Parathyroid adenoma (tissue), 2 donors: Measurements from ENCODE around the gene GRIK4.

ENCODE experiments used
- H2AFZ ChIP-seq: fragments of 300-600 bp; sonication (generic); one replicate; pipeline ENCODE4 v1.7.0; 2017; ENCODE audit warnings: antibody characterized with exemption, mild to moderate bottlenecking
- H3K27ac ChIP-seq: fragments of 300-600 bp; sonication (generic); one replicate; pipeline ENCODE4 v1.7.0; 2017
- H3K27me3 ChIP-seq: fragments of 300-600 bp; sonication (generic); one replicate; pipeline ENCODE4 v1.7.0; 2017; ENCODE audit warnings: low read length; ENCODE audit not compliant: control insufficient read depth, insufficient read depth
- H3K36me3 ChIP-seq: fragments of 300-600 bp; sonication (generic); one replicate; pipeline ENCODE4 v1.7.0; 2017; ENCODE audit warnings: low read length; ENCODE audit not compliant: control insufficient read depth, insufficient read depth
- H3K4me1 ChIP-seq: fragments of 300-600 bp; sonication (generic); one replicate; pipeline ENCODE4 v1.7.0; 2017; ENCODE audit warnings: control low read depth
- H3K4me2 ChIP-seq: fragments of 300-600 bp; sonication (generic); one replicate; pipeline ENCODE4 v1.7.0; 2017; ENCODE audit warnings: low read length
- H3K4me3 ChIP-seq: fragments of 300-600 bp; sonication (generic); one replicate; pipeline ENCODE4 v1.7.0; 2017; ENCODE audit warnings: low read depth, low read length
- H3K79me2 ChIP-seq: fragments of 300-600 bp; sonication (generic); one replicate; pipeline ENCODE4 v1.7.0; 2017; ENCODE audit warnings: control low read depth
- H3K9ac ChIP-seq: fragments of 300-600 bp; sonication (generic); one replicate; pipeline ENCODE4 v1.7.0; 2017; ENCODE audit warnings: mild to moderate bottlenecking
- H3K9me3 ChIP-seq: fragments of 300-600 bp; sonication (generic); one replicate; pipeline ENCODE4 v1.7.0; 2017; ENCODE audit warnings: low read length; ENCODE audit not compliant: control insufficient read depth
- TF ChIP-seq, protein P1 (sequence below): fragments of 300-600 bp; sonication (generic); IDR thresholded peaks from one replicate; pipeline ENCODE4 v1.7.0; 2017; ENCODE audit warnings: antibody characterized with exemption, mild to moderate bottlenecking
- donor health status: primary hyperparathyroidism.

The GRIK4 gene

DNA sequence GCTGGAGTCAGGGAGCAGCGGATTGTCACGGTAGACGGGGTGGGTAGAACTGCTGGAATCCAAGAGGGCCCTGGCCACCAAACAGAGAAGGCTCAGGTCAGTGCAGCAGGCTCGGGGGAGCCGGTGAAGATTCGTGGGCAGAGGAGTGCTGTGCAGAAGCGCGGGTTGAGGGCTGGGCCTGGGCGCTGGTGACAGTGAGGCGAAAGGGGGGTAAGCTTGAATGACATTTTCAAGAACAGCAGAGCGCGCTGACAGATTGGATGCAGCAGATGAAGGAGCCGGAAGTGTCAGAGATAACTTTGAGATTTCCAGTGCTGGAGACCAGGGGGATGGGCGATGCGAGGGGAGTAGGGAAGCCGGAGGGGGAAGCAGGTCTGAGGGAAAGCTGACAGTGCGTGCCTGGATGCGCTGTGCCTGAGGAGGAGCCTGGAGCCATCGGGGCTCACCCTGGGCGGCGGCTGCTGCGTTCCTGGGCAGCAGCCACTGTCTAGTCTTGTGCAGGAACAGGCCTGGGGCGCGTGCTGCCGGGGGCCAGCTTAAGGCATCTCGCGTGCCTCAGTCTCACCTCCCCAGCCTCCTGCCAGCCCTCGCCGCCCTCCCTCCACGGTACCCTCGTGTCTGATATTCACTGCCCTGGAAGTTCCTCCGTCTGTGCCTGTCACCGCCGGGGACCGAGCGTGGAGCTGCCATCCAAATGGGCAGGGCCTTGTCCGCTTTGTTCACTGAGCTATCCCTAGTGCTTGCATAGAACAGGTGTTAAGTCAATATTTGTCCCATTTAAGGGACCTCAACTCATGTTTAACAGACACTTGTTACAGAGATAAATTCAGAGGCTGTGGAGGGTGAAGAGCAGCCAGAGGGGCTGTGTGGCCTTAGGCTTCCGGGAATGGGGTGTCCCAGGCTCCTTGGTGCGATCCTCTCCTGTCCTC is 5.2 kb downstream of the GRIK4 start:
- Histone ChIP-seq H3K27ac (no peak overlapping the region), H3K36me3 (no peaks in the 10 kb centered on the region), H3K9me3 (no peaks in the 10 kb centered on the region), H3K79me2 (no peaks in the 10 kb centered on the region), H3K9ac (no peak overlapping the region), H3K27me3 (no peaks in the 10 kb centered on the region), H2AFZ (no peak overlapping the region), H3K4me2 (no peak overlapping the region), H3K4me1 (no peaks in the 10 kb centered on the region), H3K4me3 (no peak overlapping the region)
- TF ChIP-seq, protein P1, sequence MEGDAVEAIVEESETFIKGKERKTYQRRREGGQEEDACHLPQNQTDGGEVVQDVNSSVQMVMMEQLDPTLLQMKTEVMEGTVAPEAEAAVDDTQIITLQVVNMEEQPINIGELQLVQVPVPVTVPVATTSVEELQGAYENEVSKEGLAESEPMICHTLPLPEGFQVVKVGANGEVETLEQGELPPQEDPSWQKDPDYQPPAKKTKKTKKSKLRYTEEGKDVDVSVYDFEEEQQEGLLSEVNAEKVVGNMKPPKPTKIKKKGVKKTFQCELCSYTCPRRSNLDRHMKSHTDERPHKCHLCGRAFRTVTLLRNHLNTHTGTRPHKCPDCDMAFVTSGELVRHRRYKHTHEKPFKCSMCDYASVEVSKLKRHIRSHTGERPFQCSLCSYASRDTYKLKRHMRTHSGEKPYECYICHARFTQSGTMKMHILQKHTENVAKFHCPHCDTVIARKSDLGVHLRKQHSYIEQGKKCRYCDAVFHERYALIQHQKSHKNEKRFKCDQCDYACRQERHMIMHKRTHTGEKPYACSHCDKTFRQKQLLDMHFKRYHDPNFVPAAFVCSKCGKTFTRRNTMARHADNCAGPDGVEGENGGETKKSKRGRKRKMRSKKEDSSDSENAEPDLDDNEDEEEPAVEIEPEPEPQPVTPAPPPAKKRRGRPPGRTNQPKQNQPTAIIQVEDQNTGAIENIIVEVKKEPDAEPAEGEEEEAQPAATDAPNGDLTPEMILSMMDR = no peak

- TF ChIP-seq, protein P1 = no peak
- H3K4me2 ChIP-seq = no peak overlapping the region
- no peaks in the 10 kb centered on the region for H3K9me3 ChIP-seq
- no peaks in the 10 kb centered on the region for H3K36me3 ChIP-seq
- no peak overlapping the region for H2AFZ ChIP-seq
- no peak overlapping the region for H3K4me3 ChIP-seq
- no peaks in the 10 kb centered on the region for H3K4me1 ChIP-seq
- H3K9ac ChIP-seq = no peak overlapping the region
- no peaks in the 10 kb centered on the region for H3K79me2 ChIP-seq
- H3K27me3 ChIP-seq = no peaks in the 10 kb centered on the region
- H3K27ac ChIP-seq = no peak overlapping the region
Measured at GRCh38 chr11:120517390-120517761, 5.8 kb downstream of the GRIK4 start.

DNA sequence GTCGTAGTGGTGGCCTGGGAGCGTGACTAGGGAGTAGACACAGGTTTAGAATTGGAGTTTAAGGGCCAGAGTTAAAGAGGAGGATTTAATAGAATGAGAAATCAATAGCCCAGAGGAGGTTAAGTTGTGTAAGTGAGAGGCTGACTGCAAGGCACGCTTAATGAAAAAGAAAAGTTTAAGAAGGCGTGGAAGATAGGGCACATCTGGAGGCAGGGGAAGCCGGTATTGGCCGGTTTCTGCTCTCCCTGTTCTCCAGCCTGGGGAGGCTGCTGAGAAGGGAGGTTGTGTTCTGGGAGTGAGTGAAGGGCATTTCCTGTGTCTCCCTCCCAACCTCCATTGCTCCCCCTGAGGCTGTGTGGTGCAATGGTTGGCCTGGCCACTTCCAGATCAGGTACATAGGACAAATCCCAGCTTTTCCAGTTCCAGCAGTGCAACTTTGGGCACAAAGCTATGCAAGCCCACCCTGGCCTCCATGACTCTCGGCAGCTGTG is 6.3 kb downstream of the GRIK4 start:
- no peak overlapping the region for H3K4me3 ChIP-seq
- no peaks in the 10 kb centered on the region for H3K4me1 ChIP-seq
- no peak overlapping the region for H2AFZ ChIP-seq
- no peaks in the 10 kb centered on the region for H3K27me3 ChIP-seq
- no peak overlapping the region for H3K9ac ChIP-seq
- no peak overlapping the region for H3K4me2 ChIP-seq
- no peak overlapping the region for H3K27ac ChIP-seq
- H3K36me3 ChIP-seq = no peaks in the 10 kb centered on the region
- TF ChIP-seq, protein P1 = no peak
- H3K9me3 ChIP-seq = no peaks in the 10 kb centered on the region
- H3K79me2 ChIP-seq = no peaks in the 10 kb centered on the region

- no peak overlapping the region for H3K27ac ChIP-seq
- no peaks in the 10 kb centered on the region for H3K4me1 ChIP-seq
- no peaks in the 10 kb centered on the region for H3K36me3 ChIP-seq
- H3K4me2 ChIP-seq = no peak overlapping the region
- no peak overlapping the region for H2AFZ ChIP-seq
- TF ChIP-seq, protein P1 = no peak
- H3K9ac ChIP-seq = no peak overlapping the region
- no peaks in the 10 kb centered on the region for H3K79me2 ChIP-seq
- H3K9me3 ChIP-seq = no peaks in the 10 kb centered on the region
- H3K4me3 ChIP-seq = no peak overlapping the region
- no peaks in the 10 kb centered on the region for H3K27me3 ChIP-seq
Measured at GRCh38 chr11:120518356-120518755, 6.8 kb downstream of the GRIK4 start.

GRCh38 chr11:120519474-120519873 is 7.9 kb downstream of the GRIK4 start:
- no peak overlapping the region for H3K9ac ChIP-seq

More at GRCh38 chr11:120519474-120519873, 7.9 kb downstream of the GRIK4 start:
- H2AFZ ChIP-seq = no peak overlapping the region
- no peaks in the 10 kb centered on the region for H3K36me3 ChIP-seq
- no peak overlapping the region for H3K4me3 ChIP-seq
- no peaks in the 10 kb centered on the region for H3K79me2 ChIP-seq
- TF ChIP-seq, protein P1 = no peak
- no peaks in the 10 kb centered on the region for H3K4me1 ChIP-seq
- H3K9me3 ChIP-seq = no peaks in the 10 kb centered on the region
- no peak overlapping the region for H3K4me2 ChIP-seq
- no peaks in the 10 kb centered on the region for H3K27me3 ChIP-seq
- H3K27ac ChIP-seq = no peak overlapping the region
